ENCODE data around the gene ROBO1. TPM values are rescaled to one million over a fixed set of nuclear protein-coding genes. Genes with fewer than 3 reads are reported as not detected.
"Not testable (repeated sequence)": the region's sequence is repeated elsewhere in the genome, so short reads cannot be mapped to it uniquely, and the experiment has no call there.

The ROBO1 gene
- total RNA-seq, 1 donor from 2014 or later = 0.16 TPM

GRCh38 chr3:78906930-78907329 is 860.9 kb downstream of the ROBO1 start:
- H3K27ac Mint-ChIP-seq = no peak overlapping the region
- intact Hi-C loops (cut with micrococcal nuclease) = no loop called here
- no peak for DNase-seq (ENCODE audit: low spot score)

GRCh38 chr3:78906245-78906644 is 861.6 kb downstream of the ROBO1 start:
- no peaks in the 10 kb centered on the region for H3K4me1 Mint-ChIP-seq (ENCODE audit: low read depth)
- no peak for DNase-seq (ENCODE audit: low spot score)
- no peak overlapping the region for H3K27ac Mint-ChIP-seq
- no peak overlapping the region for H3K4me3 Mint-ChIP-seq
- H3K36me3 Mint-ChIP-seq (ENCODE audit: low read depth) = no peaks in the 10 kb centered on the region
- no peaks in the 10 kb centered on the region for H3K9me3 Mint-ChIP-seq
- intact Hi-C loops (cut with micrococcal nuclease) = no loop called here
- no peaks in the 10 kb centered on the region for H3K27me3 Mint-ChIP-seq (ENCODE audit: insufficient read depth)

More at GRCh38 chr3:78906930-78907329, 860.9 kb downstream of the ROBO1 start:
- Mint-ChIP-seq H3K9me3 (no peaks in the 10 kb centered on the region), H3K27me3 (ENCODE audit: insufficient read depth) (no peaks in the 10 kb centered on the region), H3K4me3 (no peak overlapping the region), H3K36me3 (ENCODE audit: low read depth) (no peaks in the 10 kb centered on the region), H3K4me1 (ENCODE audit: low read depth) (no peaks in the 10 kb centered on the region)

DNA sequence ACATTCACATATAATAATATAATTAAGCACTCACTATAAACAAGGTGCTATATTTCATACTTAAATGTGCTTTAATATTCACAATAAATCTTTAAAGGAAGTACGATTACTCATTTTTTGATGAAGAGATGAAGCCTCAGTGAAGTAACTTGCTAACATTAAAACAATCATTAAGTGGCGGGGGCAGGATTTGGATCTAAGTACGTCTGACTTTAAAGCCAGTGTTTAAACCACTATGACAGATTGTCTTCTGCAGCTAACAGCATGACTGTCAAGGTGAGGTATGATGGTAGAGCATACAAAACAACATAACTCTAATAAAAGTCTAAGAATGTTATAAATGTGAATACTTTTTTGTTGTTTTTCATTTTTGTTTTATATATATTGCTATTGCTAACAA is 862.1 kb downstream of the ROBO1 start:
- Mint-ChIP-seq H3K27me3 (ENCODE audit: insufficient read depth) (no peaks in the 10 kb centered on the region), H3K4me1 (ENCODE audit: low read depth) (no peaks in the 10 kb centered on the region), H3K9me3 (no peaks in the 10 kb centered on the region), H3K4me3 (no peak overlapping the region), H3K27ac (no peak overlapping the region), H3K36me3 (ENCODE audit: low read depth) (no peaks in the 10 kb centered on the region)
- intact Hi-C loops (cut with micrococcal nuclease) = no loop called here
- DNase-seq (ENCODE audit: low spot score) = no peak

DNA sequence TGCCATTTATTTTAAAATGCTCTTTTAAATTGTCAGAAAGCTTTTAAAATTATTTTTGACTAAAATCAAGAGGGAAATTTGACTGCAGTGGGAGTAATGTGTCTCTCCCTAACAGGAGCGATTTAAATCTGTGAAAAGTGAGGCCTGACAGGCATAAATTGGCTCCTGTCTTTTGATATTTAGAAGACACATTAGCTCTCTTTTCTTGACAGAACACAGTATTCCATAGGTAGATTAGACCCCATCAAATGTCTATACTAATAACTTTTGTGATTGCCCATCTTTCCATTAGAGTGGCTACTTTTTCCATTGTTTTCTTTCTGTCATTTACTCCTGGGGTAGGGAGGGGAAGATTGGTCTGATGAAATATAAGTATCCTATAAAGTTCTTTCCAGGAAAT is 866.3 kb downstream of the ROBO1 start:
- DNase-seq (ENCODE audit: low spot score) = no peak
- no peaks in the 10 kb centered on the region for H3K4me1 Mint-ChIP-seq (ENCODE audit: low read depth)
- H3K27ac Mint-ChIP-seq = no peak overlapping the region
- H3K9me3 Mint-ChIP-seq = no peaks in the 10 kb centered on the region
- intact Hi-C loops (cut with micrococcal nuclease) = no loop called here
- no peak overlapping the region for H3K4me3 Mint-ChIP-seq
- no peaks in the 10 kb centered on the region for H3K27me3 Mint-ChIP-seq (ENCODE audit: insufficient read depth)
- no peaks in the 10 kb centered on the region for H3K36me3 Mint-ChIP-seq (ENCODE audit: low read depth)

DNA sequence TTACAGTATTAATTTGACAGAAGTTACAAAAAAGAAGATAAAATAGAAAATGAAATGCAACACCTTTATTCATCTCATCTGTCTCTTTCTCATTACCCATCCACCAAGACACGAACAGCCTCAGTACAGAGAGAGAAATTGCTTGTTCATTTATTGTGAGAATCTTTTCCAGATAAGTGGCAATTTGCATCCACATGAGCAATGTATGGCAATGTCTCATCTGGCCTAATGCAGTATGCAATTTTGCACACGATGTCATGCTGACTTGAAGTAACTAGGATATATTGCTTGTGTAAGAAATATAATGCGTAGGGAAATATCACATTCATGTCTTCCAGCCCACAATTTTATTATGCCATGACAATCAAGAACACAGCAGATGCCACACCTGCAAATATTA is 866.9 kb downstream of the ROBO1 start:
- intact Hi-C loops (cut with micrococcal nuclease) = no loop called here
- H3K27me3 Mint-ChIP-seq (ENCODE audit: insufficient read depth) = no peaks in the 10 kb centered on the region
- H3K4me1 Mint-ChIP-seq (ENCODE audit: low read depth) = no peaks in the 10 kb centered on the region
- H3K27ac Mint-ChIP-seq = no peak overlapping the region
- DNase-seq (ENCODE audit: low spot score) = no peak
- no peaks in the 10 kb centered on the region for H3K36me3 Mint-ChIP-seq (ENCODE audit: low read depth)
- no peak overlapping the region for H3K4me3 Mint-ChIP-seq
- H3K9me3 Mint-ChIP-seq = no peaks in the 10 kb centered on the region

DNA sequence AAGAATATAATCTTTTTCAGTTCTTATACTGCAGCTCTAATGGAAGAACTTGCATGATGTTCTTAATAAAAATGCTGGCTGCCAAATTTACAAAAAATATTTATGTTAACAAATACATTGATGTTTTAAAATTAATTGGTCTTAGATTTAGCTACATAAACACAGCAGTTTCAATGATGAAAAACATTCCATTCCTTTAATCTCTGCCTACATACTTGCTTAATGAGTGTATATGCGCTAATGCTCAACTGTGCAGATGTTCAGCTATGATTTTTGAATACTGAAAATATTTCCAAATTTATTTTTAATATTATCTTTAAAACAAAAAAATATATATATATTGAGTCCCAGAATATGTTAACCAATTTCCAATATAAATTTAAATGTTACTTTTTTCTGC is 867.4 kb downstream of the ROBO1 start:
- Mint-ChIP-seq H3K4me1 (ENCODE audit: low read depth) (no peaks in the 10 kb centered on the region), H3K9me3 (no peaks in the 10 kb centered on the region), H3K27ac (no peak overlapping the region), H3K36me3 (ENCODE audit: low read depth) (no peaks in the 10 kb centered on the region), H3K4me3 (no peak overlapping the region), H3K27me3 (ENCODE audit: insufficient read depth) (no peaks in the 10 kb centered on the region)
- no peak for DNase-seq (ENCODE audit: low spot score)
- intact Hi-C loops (cut with micrococcal nuclease) = no loop called here

GRCh38 chr3:78895528-78895927 is 872.3 kb downstream of the ROBO1 start:
- H3K4me3 Mint-ChIP-seq = no peak overlapping the region
- no peaks in the 10 kb centered on the region for H3K4me1 Mint-ChIP-seq (ENCODE audit: low read depth)
- no peak overlapping the region for H3K27ac Mint-ChIP-seq
- H3K27me3 Mint-ChIP-seq (ENCODE audit: insufficient read depth) = no peaks in the 10 kb centered on the region
- intact Hi-C loops (cut with micrococcal nuclease) = no loop called here
- DNase-seq (ENCODE audit: low spot score) = no peak
- H3K9me3 Mint-ChIP-seq = no peaks in the 10 kb centered on the region
- no peaks in the 10 kb centered on the region for H3K36me3 Mint-ChIP-seq (ENCODE audit: low read depth)

GRCh38 chr3:78894787-78895186 is 873.0 kb downstream of the ROBO1 start:
- H3K9me3 Mint-ChIP-seq = no peaks in the 10 kb centered on the region

DNA sequence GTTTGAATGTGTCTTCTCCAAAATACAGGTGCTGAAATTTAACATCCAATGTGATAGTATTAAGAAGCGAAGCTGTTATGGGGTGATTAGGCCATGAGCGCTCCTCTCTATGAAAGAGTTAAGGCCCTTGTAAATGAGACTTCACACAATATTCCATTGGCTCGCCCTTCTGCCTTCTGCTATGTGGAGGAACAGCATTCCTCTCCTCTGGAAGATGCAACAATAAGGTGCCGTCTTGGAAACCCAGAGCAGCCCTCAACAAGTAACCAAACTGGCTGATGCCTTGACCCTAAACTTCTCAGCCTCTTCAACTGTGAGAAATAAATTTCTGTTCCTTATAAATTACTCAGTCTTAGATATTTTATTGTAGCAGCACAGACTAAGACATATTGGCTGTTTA is 874.6 kb downstream of the ROBO1 start:
- no peaks in the 10 kb centered on the region for H3K4me1 Mint-ChIP-seq (ENCODE audit: low read depth)
- H3K4me3 Mint-ChIP-seq = no peak overlapping the region
- intact Hi-C loops (cut with micrococcal nuclease) = no loop called here
- H3K27ac Mint-ChIP-seq = no peak overlapping the region
- H3K27me3 Mint-ChIP-seq (ENCODE audit: insufficient read depth) = no peaks in the 10 kb centered on the region
- no peak for DNase-seq (ENCODE audit: low spot score)
- no peaks in the 10 kb centered on the region for H3K9me3 Mint-ChIP-seq
- no peaks in the 10 kb centered on the region for H3K36me3 Mint-ChIP-seq (ENCODE audit: low read depth)

More at GRCh38 chr3:78894787-78895186, 873.0 kb downstream of the ROBO1 start:
- no peak for DNase-seq (ENCODE audit: low spot score)
- intact Hi-C loops (cut with micrococcal nuclease) = no loop called here
- no peak overlapping the region for H3K4me3 Mint-ChIP-seq
- H3K27me3 Mint-ChIP-seq (ENCODE audit: insufficient read depth) = no peaks in the 10 kb centered on the region
- no peaks in the 10 kb centered on the region for H3K36me3 Mint-ChIP-seq (ENCODE audit: low read depth)
- no peaks in the 10 kb centered on the region for H3K4me1 Mint-ChIP-seq (ENCODE audit: low read depth)
- H3K27ac Mint-ChIP-seq = no peak overlapping the region

DNA sequence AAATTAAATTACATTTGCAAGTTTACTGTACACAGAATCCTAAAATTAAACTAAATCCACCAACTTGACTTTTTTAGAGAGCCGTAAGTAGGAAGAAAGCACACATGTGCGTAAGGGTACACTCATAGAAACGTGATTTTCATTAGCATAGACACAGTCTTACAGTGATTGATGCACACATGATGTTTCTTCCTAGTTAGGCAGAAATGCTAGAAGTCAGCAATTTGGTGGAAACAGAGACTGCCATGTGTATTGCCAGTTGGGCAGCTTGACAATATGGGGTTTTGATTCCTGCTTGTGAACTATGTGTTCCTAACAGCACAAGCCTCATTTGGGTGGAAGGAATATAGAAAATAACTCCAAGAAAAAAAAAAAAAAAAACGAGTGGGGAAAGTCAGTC is 878.5 kb downstream of the ROBO1 start:
- H3K36me3 Mint-ChIP-seq (ENCODE audit: low read depth) = no peaks in the 10 kb centered on the region
- no peak overlapping the region for H3K4me3 Mint-ChIP-seq
- no peak for DNase-seq (ENCODE audit: low spot score)
- H3K4me1 Mint-ChIP-seq (ENCODE audit: low read depth) = no peaks in the 10 kb centered on the region
- H3K27ac Mint-ChIP-seq = no peak overlapping the region
- H3K9me3 Mint-ChIP-seq = no peaks in the 10 kb centered on the region
- H3K27me3 Mint-ChIP-seq (ENCODE audit: insufficient read depth) = no peaks in the 10 kb centered on the region
- intact Hi-C loops (cut with micrococcal nuclease) = no loop called here

DNA sequence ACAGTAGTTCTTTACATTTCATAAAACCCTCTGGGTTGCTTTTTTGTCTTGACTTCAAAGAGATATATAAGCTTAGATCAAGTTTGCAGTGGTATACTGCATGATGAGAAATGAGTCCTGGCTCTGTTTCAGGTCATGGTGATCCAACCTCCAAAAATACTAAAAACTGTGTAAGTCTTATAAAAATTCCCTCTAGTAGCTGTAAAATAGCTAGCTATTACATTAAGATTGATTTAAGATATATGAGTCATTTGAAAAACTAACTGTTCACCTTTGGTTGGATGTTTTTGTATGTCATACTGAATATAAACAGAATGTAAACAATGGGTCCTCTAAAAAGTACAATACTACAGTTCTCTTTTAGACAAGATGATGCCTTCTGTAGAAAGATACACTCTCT is 879.2 kb downstream of the ROBO1 start:
- Mint-ChIP-seq H3K4me3 (no peak overlapping the region), H3K36me3 (ENCODE audit: low read depth) (no peaks in the 10 kb centered on the region), H3K4me1 (ENCODE audit: low read depth) (no peaks in the 10 kb centered on the region), H3K27ac (no peak overlapping the region), H3K9me3 (no peaks in the 10 kb centered on the region), H3K27me3 (ENCODE audit: insufficient read depth) (no peaks in the 10 kb centered on the region)
- DNase-seq (ENCODE audit: low spot score) = no peak
- intact Hi-C loops (cut with micrococcal nuclease) = no loop called here

DNA sequence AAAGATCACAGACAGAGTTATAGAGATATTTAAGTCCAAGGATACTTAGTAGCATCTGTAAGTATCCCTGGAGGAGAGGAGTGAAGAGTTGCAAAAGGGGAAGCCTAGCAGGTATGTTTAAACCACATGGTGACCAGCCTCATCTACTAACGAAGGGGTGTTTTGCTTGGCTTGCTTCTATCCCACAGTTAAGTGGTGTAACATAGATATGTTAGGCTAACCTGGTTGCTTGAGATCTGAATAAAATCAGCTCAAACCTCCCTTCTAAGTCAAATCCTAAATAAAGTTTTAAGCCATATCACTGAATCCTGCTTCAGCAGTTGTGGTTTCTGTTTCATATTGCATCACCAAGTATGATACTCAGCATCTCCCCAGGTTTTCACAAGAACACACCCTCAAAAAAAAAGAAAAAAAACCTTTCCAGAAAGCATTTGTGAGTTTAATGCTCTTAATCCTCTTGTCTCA is 880.2 kb downstream of the ROBO1 start:
- no peak for DNase-seq (ENCODE audit: low spot score)
- intact Hi-C loops (cut with micrococcal nuclease) = no loop called here
- Mint-ChIP-seq H3K27me3 (ENCODE audit: insufficient read depth) (no peaks in the 10 kb centered on the region), H3K4me1 (ENCODE audit: low read depth) (no peaks in the 10 kb centered on the region), H3K4me3 (no peak overlapping the region), H3K9me3 (no peaks in the 10 kb centered on the region), H3K36me3 (ENCODE audit: low read depth) (no peaks in the 10 kb centered on the region), H3K27ac (no peak overlapping the region)

DNA sequence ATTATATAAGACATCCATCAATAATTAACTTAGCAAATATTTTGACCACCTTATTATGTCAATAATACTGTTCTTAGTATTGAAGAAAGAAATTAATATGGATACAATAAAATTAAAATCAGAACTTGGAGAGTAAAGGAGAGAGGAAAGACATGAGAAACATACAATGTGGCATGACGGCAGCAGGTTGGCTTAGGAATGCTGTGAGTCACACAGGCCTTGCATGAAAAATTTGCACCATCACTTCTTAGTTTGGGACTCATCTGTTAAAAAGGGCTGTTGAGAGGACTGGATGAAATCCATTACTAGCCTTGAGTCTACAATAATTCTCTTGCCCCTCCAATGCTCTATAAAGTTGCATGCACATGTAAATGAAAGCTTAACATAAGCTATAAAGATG is 880.8 kb downstream of the ROBO1 start:
- Mint-ChIP-seq H3K36me3 (ENCODE audit: low read depth) (no peaks in the 10 kb centered on the region), H3K27ac (no peak overlapping the region), H3K4me3 (no peak overlapping the region), H3K27me3 (ENCODE audit: insufficient read depth) (no peaks in the 10 kb centered on the region), H3K9me3 (peaks cover 4% of the 10 kb centered on the region), H3K4me1 (ENCODE audit: low read depth) (no peaks in the 10 kb centered on the region)
- intact Hi-C loops (cut with micrococcal nuclease) = no loop called here
- DNase-seq (ENCODE audit: low spot score) = no peak

DNA sequence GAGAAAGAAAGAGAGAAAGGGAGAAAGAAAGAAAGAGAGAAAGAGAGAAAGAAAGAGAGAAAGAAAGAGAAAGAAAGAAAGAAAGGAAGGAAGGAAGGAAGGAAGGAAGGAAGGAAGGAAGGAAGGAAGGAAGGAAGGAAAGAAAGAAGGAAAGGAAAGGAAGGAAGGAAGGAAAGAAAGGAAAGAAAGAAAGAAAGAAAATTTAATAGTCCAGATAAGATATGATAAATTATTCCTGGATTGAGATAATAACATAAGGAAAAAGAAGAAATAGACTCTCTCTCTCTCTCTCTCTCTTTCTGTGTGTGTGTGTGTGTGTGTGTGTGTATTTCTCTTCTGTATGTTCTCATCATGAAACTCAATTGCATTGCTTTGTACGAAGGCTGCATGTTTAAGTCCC is 883.2 kb downstream of the ROBO1 start:
- intact Hi-C loops (cut with micrococcal nuclease); H3K9me3 Mint-ChIP-seq; DNase-seq (ENCODE audit: low spot score); H3K27ac Mint-ChIP-seq; H3K27me3 Mint-ChIP-seq (ENCODE audit: insufficient read depth); H3K36me3 Mint-ChIP-seq (ENCODE audit: low read depth); H3K4me1 Mint-ChIP-seq (ENCODE audit: low read depth); H3K4me3 Mint-ChIP-seq: not testable (repeated sequence)
